ENCODE measurements around the gene PRICKLE3. TPM values are rescaled to one million over a fixed set of nuclear protein-coding genes. Genes with fewer than 3 reads are reported as not detected.
A peak's percentile ranks its signal among the peaks of the same experiment; 100 is the strongest.

PRICKLE3 gene
- 10 to 100 TPM; 18.8 to 58.9 (median 33.4) TPM for total RNA-seq

GRCh38 chrX:49186125-49187027 lies at the start of gene PRICKLE3:
TSS of gene PRICKLE3 (minus strand) at chrX:49186373. CDS start at chrX:49186297, 76 bp downstream.
- intact Hi-C loops (cut with DNase I; ENCODE audit: low total_unique reads), result no loop called here
- peak within 1 kb of the TSS; percentile 38 for H3K4me3 ChIP-seq (ENCODE audit: low read depth, poor library complexity, severe bottlenecking)
- TF ChIP-seq POLR2A (IDR thresholded peaks at IDR 0.05) (no peak), CTCF (IDR thresholded peaks at IDR 0.05) (no peak)
- peak; percentile 69 to 95 for DNase-seq (ENCODE audit: low spot score in 2 of 2)
- WGBS, 2 donors, result 18 to 44% methylated on average over 11 to 52 of the region's 62 CpGs

GRCh38 chrX:49233887-49234555 lies 47.8 kb upstream of the PRICKLE3 start:
- no peak for TF ChIP-seq CTCF (IDR thresholded peaks at IDR 0.05)
- 73 to 74% methylated on average over 8 to 53 of the region's 56 CpGs for whole genome bisulfite sequencing, 2 donors
- intact Hi-C loops (cut with DNase I; ENCODE audit: low total_unique reads), result no loop called here
- no peak for DNase-seq (ENCODE audit: low spot score in 2 of 2)
- H3K4me3 ChIP-seq (ENCODE audit: low read depth, poor library complexity, severe bottlenecking), result no peak overlapping the region

GRCh38 chrX:49233176-49233575 lies 47.0 kb upstream of the PRICKLE3 start, which contains the start of gene CACNA1F:
TSS of gene CACNA1F (minus strand) at chrX:49233340. CDS start at chrX:49233309, 31 bp downstream.
- WGBS, 2 donors, result 71 to 79% methylated on average over 9 of the region's 9 CpGs
- TF ChIP-seq CTCF (IDR thresholded peaks at IDR 0.05) (no peak), POLR2A (IDR thresholded peaks at IDR 0.05) (no peak)

GRCh38 chrX:49232525-49232924 lies 46.4 kb upstream of the PRICKLE3 start:
- intact Hi-C loops (cut with DNase I; ENCODE audit: low total_unique reads), result no loop called here
- H3K4me3 ChIP-seq (ENCODE audit: low read depth, poor library complexity, severe bottlenecking), result no peak overlapping the region
- DNase-seq (ENCODE audit: low spot score in 2 of 2), result no peak
- TF ChIP-seq CTCF (IDR thresholded peaks at IDR 0.05) (no peak), POLR2A (IDR thresholded peaks at IDR 0.05) (no peak)
- 80 to 95% methylated on average over 2 of the region's 2 CpGs for WGBS, 2 donors

More at GRCh38 chrX:49233176-49233575, 47.0 kb upstream of the PRICKLE3 start, which contains the start of gene CACNA1F:
- DNase-seq (ENCODE audit: low spot score in 2 of 2), result no peak
- no peak within 1 kb of the TSS for H3K4me3 ChIP-seq (ENCODE audit: low read depth, poor library complexity, severe bottlenecking)
- intact Hi-C loops (cut with DNase I; ENCODE audit: low total_unique reads), result no loop called here

- intact Hi-C loops (cut with DNase I; ENCODE audit: low total_unique reads), result no loop called here
- 84 to 89% methylated on average over 4 to 10 of the region's 10 CpGs for WGBS, 2 donors
- no peak for DNase-seq (ENCODE audit: low spot score in 2 of 2)
- TF ChIP-seq CTCF (IDR thresholded peaks at IDR 0.05) (no peak), POLR2A (IDR thresholded peaks at IDR 0.05) (no peak)
- H3K4me3 ChIP-seq (ENCODE audit: low read depth, poor library complexity, severe bottlenecking), result no peak overlapping the region
Observed at GRCh38 chrX:49231333-49232000, 45.3 kb upstream of the PRICKLE3 start.
